ENCODE measurements around the gene EXOSC9. TPM values are rescaled to one million over a fixed set of nuclear protein-coding genes. Genes with fewer than 3 reads are reported as not detected.

The EXOSC9 gene
- total and polyA plus RNA-seq, 10 of the 15 experiments (the other 5 are each of a cell fraction or from before 2014, with no cell fraction given) = 49.0 to 131 (median 85.4) TPM

- TF ChIP-seq ZBTB40 (IDR thresholded peaks at IDR 0.05; ENCODE audit: borderline replicate concordance) = peak; percentile 18; the same call in 1 of the 2 replicates
- no peak for TF ChIP-seq JUNB (IDR thresholded peaks at IDR 0.05)
- no peak for TF ChIP-seq BCL3 (IDR thresholded peaks at IDR 0.05; ENCODE audit: borderline replicate concordance, insufficient read depth, low read depth, low read length, poor library complexity, severe bottlenecking)
- TF ChIP-seq IRF3 (IDR thresholded peaks at IDR 0.05) = peak; percentile 60; the same call in 1 of the 2 replicates
- TF ChIP-seq WRNIP1 (IDR thresholded peaks at IDR 0.05; ENCODE audit: borderline replicate concordance, low read depth, low read length) = no peak
- no peak for TF ChIP-seq NR2F1 (conservative IDR thresholded peaks at IDR 0.05)
- no peak for TF ChIP-seq EED (IDR thresholded peaks at IDR 0.05; ENCODE audit: low read depth)
- TF ChIP-seq GATAD2B (conservative IDR thresholded peaks at IDR 0.05; ENCODE audit: low read depth) = peak; percentile 82; the same call in 1 of the 2 replicates
- peak; percentile 46 for TF ChIP-seq E2F8 (IDR thresholded peaks at IDR 0.05; ENCODE audit: low read depth, partially characterized antibody)
- peak in 1 of 2 experiments; percentile 93; a peak in 2 of 4 replicates for TF ChIP-seq SRF (IDR thresholded peaks at IDR 0.05; ENCODE audit: low read depth in 2 of 2, low read length in 2 of 2)
- no peak for TF ChIP-seq FOS (IDR thresholded peaks at IDR 0.05; ENCODE audit: borderline replicate concordance, extremely low read depth, insufficient read length)
- peak; percentile 21; the same call in 1 of the 2 replicates for TF ChIP-seq STAT1 (conservative IDR thresholded peaks at IDR 0.05)
- TF ChIP-seq SMC3 (IDR thresholded peaks at IDR 0.05; ENCODE audit: borderline replicate concordance, low read length) = no peak
- TF ChIP-seq CREM (IDR thresholded peaks at IDR 0.05; ENCODE audit: low read depth) = peak; percentile 99
- TF ChIP-seq NKRF (conservative IDR thresholded peaks at IDR 0.05) = peak; percentile 100
- TF ChIP-seq BHLHE40 (IDR thresholded peaks at IDR 0.05; ENCODE audit: borderline replicate concordance in 1 of 2, low read depth in 2 of 2, low read length in 1 of 2) = peak; percentile 30 to 40; a peak in 1 of 4 replicates
- 0 out of 2 replicates have a peak, but pooled peaks have one; percentile 77 for TF ChIP-seq RB1 (IDR thresholded peaks at IDR 0.05; ENCODE audit: borderline replicate concordance)
These were observed 22.5 kb downstream of the EXOSC9 start, which contains the start of gene CCNA2 (continued) for GRCh38 chr4:121823505-121824170.

Measured in GM12878 (cell line).